Brain microvascular endothelial cell (primary cell): ENCODE results near the gene FBXO3.
A peak's percentile ranks its signal among the peaks of the same experiment; 100 is the strongest.

Experiments used
- DNase-seq: peaks from one replicate; pipeline ENCODE4 v3.0.0-alpha.2; 2020
- H3K27ac ChIP-seq: fragments of 250-450 bp; sonication (Bioruptor Pico); 2 replicates; pipeline ENCODE4 v1.5.1; 2020; ENCODE audit warnings: mild to moderate bottlenecking, moderate library complexity
- H3K27me3 ChIP-seq: fragments of 250-450 bp; sonication (Bioruptor Pico); replicated peaks from 2 replicates; pipeline ENCODE4 v1.5.1; 2020; ENCODE audit warnings: mild to moderate bottlenecking
- H3K36me3 ChIP-seq: fragments of 250-450 bp; sonication (Bioruptor Pico); replicated peaks from 2 replicates; pipeline ENCODE4 v1.5.1; 2020; ENCODE audit warnings: mild to moderate bottlenecking
- H3K4me3 ChIP-seq: 2 replicates; pipeline ENCODE4 v1.5.1; 2011; ENCODE audit warnings: low read depth, mild to moderate bottlenecking, control low read depth, low read length, moderate library complexity
- CTCF ChIP-seq: IDR thresholded peaks from 2 replicates; pipeline ENCODE4 v1.5.1; 2011; ENCODE audit warnings: low read depth, mild to moderate bottlenecking, moderate library complexity, low read length, control low read depth, inconsistent platforms; ENCODE audit errors: missing control alignments
- in situ Hi-C: cut with HindIII; loops from 2 replicates; pipeline ENCODE4 v1.10.0; 2017; ENCODE audit warnings: low sequenced_read_pairs, low pct_ligation_motif_present

The FBXO3 gene

DNA sequence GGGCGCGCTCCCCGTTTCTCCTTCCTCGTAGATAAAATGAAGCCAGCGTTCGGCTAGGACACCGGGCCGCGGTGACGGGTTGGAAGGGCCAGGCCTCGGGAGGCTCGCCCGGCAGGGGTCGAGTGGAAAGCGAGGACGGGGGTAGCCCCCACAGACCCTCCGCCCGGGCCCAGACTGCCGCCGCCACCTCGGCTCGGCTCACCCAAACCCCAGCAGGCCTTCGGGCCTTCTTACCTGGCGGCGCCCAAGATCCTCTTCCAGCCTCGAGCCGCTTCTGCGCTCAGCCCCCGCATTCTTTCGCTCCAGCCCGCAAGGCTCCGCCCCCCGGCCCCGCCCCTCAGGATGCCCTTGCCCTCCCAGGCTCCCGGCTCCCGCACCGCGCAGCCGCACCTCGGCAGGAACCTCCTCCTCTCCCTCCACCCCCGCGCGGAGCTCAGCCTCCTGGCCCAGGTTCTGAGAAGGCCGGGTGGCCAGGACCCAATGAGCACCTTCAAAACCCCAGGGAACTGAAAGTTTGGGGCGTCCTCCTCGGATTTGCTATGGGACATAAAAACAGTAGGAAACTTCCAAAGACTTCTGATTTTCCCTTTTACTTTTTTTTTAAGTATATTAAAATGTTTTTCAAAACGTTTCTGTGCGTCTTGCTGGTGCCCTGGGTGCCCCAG, 38.0 kb downstream of the FBXO3 start, which contains the start of gene CD59:
TSS of gene CD59 (minus strand) at position 276 of the 665 bp plus-strand sequence. CDS start 13,978 bp downstream, outside the sequence.
- Histone ChIP-seq H3K36me3 (peaks cover 18% of the 10 kb centered on the region), H3K27me3 (no peaks in the 10 kb centered on the region), H3K4me3 (peak within 1 kb of the TSS; percentile 94), H3K27ac (peak within 1 kb of the TSS; percentile 96)
- peak; percentile 93 for DNase-seq
- no peak for TF ChIP-seq CTCF
- in situ Hi-C loops, result no loop called here

DNA sequence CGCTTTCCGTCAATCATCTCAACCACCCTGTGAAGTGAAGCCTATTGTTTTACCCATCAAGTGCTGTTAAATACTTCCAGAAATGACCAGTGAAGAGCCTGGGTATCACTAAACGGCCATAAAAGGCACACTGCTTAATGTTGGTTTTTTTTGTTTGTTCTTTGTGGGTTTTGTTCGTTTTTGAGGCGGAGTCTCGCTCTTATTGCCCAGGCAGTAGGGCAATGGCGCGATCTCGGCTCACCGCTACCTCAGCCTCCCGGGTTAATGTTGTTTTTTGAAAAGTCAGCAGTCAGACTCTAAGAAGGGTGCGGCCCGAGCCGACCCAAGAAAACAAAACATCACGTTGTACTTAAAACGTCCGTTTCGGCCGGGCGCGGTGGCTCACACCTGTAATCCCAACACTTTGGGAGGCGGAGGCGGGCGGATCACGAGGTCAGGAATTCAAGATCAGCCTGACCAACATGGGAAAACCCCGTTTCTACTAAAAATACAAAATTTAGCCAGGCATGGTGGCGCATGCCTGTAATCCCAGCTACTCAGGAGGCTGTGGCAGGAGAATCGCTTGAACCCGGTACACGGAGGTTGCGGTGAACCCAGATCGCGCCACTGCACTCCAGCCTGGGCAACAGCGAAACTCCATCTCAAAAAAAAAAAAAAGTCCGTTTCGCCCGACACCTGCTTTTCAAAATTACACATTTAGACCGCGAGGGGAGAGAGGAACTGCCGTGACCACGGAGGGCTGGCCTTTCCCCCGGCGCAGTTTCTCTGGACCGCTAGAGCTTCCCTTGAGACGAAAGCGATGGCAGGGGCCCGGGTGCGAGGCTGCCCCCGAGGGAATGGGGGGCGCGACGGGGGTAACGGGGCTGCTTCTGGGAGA, 38.8 kb downstream of the FBXO3 start:
- TF ChIP-seq CTCF, result no peak
- no peaks in the 10 kb centered on the region for H3K27me3 ChIP-seq
- H3K36me3 ChIP-seq, result peaks cover 18% of the 10 kb centered on the region
- DNase-seq, result no peak
- in situ Hi-C loops, result no loop called here
- peak overlapping the region; percentile 96 for H3K27ac ChIP-seq
- H3K4me3 ChIP-seq, result peak overlapping the region; percentile 94

DNA sequence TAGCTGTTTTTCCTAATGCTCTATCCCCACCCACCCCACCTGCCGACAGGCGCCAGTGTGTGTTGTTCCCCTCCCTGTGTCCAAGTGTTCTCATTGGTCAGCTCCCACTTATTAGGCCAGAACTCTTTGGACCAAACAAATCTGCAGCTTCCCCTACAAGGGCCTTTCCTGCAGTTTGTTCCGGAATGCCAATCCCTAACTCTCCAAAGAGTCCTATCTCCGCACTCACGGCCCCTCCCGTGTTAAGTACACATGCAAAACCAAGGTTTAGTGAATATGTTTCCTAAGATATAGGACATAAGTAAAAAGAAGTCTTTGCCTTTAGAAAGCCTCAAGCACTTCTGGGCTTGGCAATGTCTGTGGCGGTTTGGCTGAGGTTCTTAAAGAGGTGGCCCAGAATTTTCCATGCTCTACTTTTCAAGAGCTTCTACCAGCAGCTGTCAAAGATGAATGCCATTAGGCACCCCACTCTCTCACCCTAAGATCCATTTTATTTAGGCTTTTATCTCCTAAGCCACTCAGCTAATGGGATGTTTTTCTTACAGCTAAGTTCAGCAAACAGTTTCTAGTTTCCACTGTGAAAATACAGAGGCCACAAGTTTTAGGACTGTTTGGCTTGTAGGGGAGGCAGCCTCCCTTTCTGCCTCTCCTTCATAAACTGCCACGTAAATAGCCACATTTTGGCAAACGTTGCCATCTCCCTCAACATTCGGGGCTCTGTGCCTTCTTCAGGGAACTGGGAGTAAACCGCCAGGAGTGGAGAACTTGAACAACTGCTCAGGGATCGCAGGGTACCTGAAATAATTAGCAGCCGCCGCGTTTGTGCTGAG, 39.7 kb downstream of the FBXO3 start:
- no peak for TF ChIP-seq CTCF
- Histone ChIP-seq H3K27ac (peak overlapping the region; percentile 96), H3K36me3 (peaks cover 18% of the 10 kb centered on the region), H3K4me3 (peak overlapping the region; percentile 94), H3K27me3 (no peaks in the 10 kb centered on the region)
- in situ Hi-C loops, result no loop called here
- DNase-seq, result peak; percentile 30

GRCh38 chr11:33733980-33734379, 40.3 kb downstream of the FBXO3 start:
- peak overlapping the region; percentile 96 for H3K27ac ChIP-seq
- H3K36me3 ChIP-seq, result peaks cover 21% of the 10 kb centered on the region
- no peak for DNase-seq
- in situ Hi-C loops, result no loop called here
- H3K27me3 ChIP-seq, result no peaks in the 10 kb centered on the region
- H3K4me3 ChIP-seq, result peak overlapping the region; percentile 94
- no peak for TF ChIP-seq CTCF

GRCh38 chr11:33731723-33732531, 42.4 kb downstream of the FBXO3 start:
- in situ Hi-C loops, result no loop called here
- Histone ChIP-seq H3K36me3 (peaks cover 23% of the 10 kb centered on the region), H3K4me3 (no peak overlapping the region), H3K27ac (peak overlapping the region; percentile 34), H3K27me3 (no peaks in the 10 kb centered on the region)
- no peak for TF ChIP-seq CTCF
- peak; percentile 54 for DNase-seq
